Urinary bladder (tissue), 4 donors: ENCODE data around the gene RBM7. TPM values are rescaled to one million over a fixed set of nuclear protein-coding genes. Genes with fewer than 3 reads are reported as not detected.

Experiments
- DNase-seq: peaks from one replicate; pipeline ENCODE4 v3.0.0-alpha.2; 2015; ENCODE audit errors: extremely low spot score
- H3K27ac ChIP-seq: one replicate; pipeline ENCODE4 v1.5.1; 2013; ENCODE audit warnings: low read depth, mild to moderate bottlenecking, moderate library complexity
- H3K36me3 ChIP-seq: one replicate; pipeline ENCODE4 v1.6.1; 2013; ENCODE audit warnings: mild to moderate bottlenecking, moderate library complexity; ENCODE audit not compliant: insufficient read depth
- H3K4me1 ChIP-seq: one replicate; pipeline ENCODE4 v1.6.1; 2013; ENCODE audit warnings: mild to moderate bottlenecking, moderate library complexity; ENCODE audit not compliant: insufficient read depth
- H3K4me3 ChIP-seq: one replicate; pipeline ENCODE4 v1.5.1; 2013; ENCODE audit warnings: low read depth, low read length
- WGBS: extraction: QIAGEN DNeasy Blood & Tissue Kit; methylation state at CpG from one replicate; pipeline ENCODE4 v1.1.7; 2013; 5-methylcytosine and 5-hydroxymethylcytosine counted together
- polyA plus RNA-seq: library from polyadenylated mRNA; stranded (reverse); fragments of 200-250 nt; gene quantifications from one replicate; pipeline ENCODE4 v1.2.3, GENCODE V29; 2013
- total RNA-seq: library from RNA; depleted of rRNA; stranded (reverse); fragments of >200 nt; gene quantifications from one replicate; pipeline ENCODE4 v1.2.3, GENCODE V29; 2014
- donor health status: healthy with polysubstance abuse.
- donor health status: healthy.

Gene RBM7
- total and polyA plus RNA-seq, 2 donors = 29.4 to 39.2 TPM

GRCh38 chr11:114447444-114447843, 47.0 kb downstream of the RBM7 start:
- WGBS = 61% methylated on average over 2 of the region's 2 CpGs
- DNase-seq = no peak
- Histone ChIP-seq H3K4me3 (no peak overlapping the region), H3K27ac (no peak overlapping the region), H3K36me3 (peaks cover 3% of the 10 kb centered on the region), H3K4me1 (no peaks in the 10 kb centered on the region)

DNA sequence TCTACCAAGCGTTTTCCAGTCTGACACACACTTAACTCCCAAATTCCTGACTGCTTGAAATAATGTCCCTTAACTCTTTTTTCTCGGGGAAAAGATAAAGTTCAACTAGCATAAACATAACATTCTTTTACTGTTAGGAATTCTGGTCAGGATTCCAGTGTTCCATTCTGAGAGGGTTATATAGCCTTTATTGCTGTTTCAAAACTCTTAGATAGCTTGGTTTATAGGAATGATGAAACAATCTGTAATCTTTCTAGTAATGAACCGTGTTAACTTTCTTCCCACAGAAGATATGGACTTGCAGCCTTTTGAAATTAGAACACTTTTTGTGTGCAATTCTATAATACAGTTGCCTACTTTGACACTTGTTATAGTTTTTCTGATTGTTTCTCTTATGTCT, 47.4 kb downstream of the RBM7 start:
- WGBS = 34% methylated on average over 3 of the region's 3 CpGs
- no peaks in the 10 kb centered on the region for H3K4me1 ChIP-seq
- no peak overlapping the region for H3K27ac ChIP-seq
- no peak for DNase-seq
- peaks cover 3% of the 10 kb centered on the region for H3K36me3 ChIP-seq
- H3K4me3 ChIP-seq = no peak overlapping the region

- H3K36me3 ChIP-seq = peaks cover 3% of the 10 kb centered on the region
- no peaks in the 10 kb centered on the region for H3K4me1 ChIP-seq
- no peak for DNase-seq
- WGBS = 66% methylated on average over 2 of the region's 2 CpGs
- no peak overlapping the region for H3K4me3 ChIP-seq
- H3K27ac ChIP-seq = no peak overlapping the region
Observed at GRCh38 chr11:114448749-114449482, 48.5 kb downstream of the RBM7 start.

DNA sequence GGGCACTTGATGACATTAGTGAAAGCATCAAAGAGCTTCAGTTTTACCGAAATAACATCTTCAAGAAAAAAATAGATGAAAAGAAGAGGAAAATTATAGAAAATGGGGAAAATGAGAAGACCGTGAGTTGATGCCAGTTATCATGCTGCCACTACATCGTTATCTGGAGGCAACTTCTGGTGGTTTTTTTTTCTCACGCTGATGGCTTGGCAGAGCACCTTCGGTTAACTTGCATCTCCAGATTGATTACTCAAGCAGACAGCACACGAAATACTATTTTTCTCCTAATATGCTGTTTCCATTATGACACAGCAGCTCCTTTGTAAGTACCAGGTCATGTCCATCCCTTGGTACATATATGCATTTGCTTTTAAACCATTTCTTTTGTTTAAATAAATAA, 49.4 kb downstream of the RBM7 start:
- Histone ChIP-seq H3K27ac (no peak overlapping the region), H3K36me3 (peaks cover 3% of the 10 kb centered on the region), H3K4me1 (no peaks in the 10 kb centered on the region), H3K4me3 (no peak overlapping the region)
- DNase-seq = no peak
- WGBS = 93% methylated on average over 6 of the region's 6 CpGs

- DNase-seq = no peak
- Histone ChIP-seq H3K36me3 (peaks cover 3% of the 10 kb centered on the region), H3K4me3 (no peak overlapping the region), H3K4me1 (no peaks in the 10 kb centered on the region), H3K27ac (no peak overlapping the region)
- 97% methylated on average over 3 of the region's 3 CpGs for WGBS
Observed at GRCh38 chr11:114452399-114452798, 51.9 kb downstream of the RBM7 start.

Other genes with a start within 250 kb of the RBM7 start
- gene NNMT, start 104.3 kb upstream of the RBM7 start, total RNA-seq = 9.7 TPM
- 388 TPM for gene NNMT, start 104.3 kb upstream of the RBM7 start, polyA plus RNA-seq
- 5.7 TPM for gene C11orf71, start 155 bp upstream of the RBM7 start, total RNA-seq
- 8.6 TPM for gene C11orf71, start 155 bp upstream of the RBM7 start, polyA plus RNA-seq
- gene REXO2, start 38.8 kb downstream of the RBM7 start, total RNA-seq = 126 TPM
- 107 TPM for gene REXO2, start 38.8 kb downstream of the RBM7 start, polyA plus RNA-seq
- not detected for gene NXPE1, start 159.2 kb downstream of the RBM7 start, total RNA-seq
- 0.08 TPM for gene NXPE1, start 159.2 kb downstream of the RBM7 start, polyA plus RNA-seq
- not detected for gene NXPE4, start 195.1 kb downstream of the RBM7 start, total RNA-seq
- gene NXPE4, start 195.1 kb downstream of the RBM7 start, polyA plus RNA-seq = not detected